ENCODE data around the gene COL16A1.

DNA sequence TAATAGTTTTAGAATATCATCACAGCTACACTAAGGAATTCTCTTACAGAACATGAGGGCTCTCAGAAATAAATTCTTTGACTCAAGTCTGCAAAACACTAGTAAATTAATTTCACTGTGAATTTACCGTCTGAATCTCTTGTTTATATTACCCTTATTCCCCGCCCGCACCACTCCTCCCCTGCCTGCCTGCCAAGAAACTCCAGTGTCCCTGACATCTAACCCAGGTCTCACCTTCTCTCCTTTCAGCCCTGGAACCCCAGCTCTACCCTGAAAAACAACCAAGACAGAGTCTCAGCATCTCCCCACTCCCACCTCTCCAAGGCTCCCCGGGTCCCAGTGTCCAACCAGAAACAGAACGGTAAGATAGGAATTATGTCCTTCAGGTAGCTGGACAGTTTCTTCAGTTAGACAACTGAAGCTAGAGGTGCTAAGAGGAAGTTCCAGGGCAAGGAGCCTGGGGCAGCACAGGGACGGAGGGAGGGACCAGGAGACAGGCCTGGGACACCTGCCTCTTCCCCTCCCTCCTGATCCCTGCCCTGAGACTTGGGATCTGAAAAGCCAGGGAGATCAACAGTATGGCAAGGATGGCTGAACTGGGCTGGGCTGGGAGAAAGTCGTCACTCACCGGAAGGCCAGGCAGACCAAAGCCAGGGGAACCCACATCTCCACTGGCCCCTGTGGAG lies 15.4 kb downstream of the COL16A1 start:
- TF ChIP-seq TAF1 (IDR thresholded peaks at IDR 0.05; ENCODE audit: borderline replicate concordance, insufficient read depth, low read length): no peak
- TF ChIP-seq, protein P1, sequence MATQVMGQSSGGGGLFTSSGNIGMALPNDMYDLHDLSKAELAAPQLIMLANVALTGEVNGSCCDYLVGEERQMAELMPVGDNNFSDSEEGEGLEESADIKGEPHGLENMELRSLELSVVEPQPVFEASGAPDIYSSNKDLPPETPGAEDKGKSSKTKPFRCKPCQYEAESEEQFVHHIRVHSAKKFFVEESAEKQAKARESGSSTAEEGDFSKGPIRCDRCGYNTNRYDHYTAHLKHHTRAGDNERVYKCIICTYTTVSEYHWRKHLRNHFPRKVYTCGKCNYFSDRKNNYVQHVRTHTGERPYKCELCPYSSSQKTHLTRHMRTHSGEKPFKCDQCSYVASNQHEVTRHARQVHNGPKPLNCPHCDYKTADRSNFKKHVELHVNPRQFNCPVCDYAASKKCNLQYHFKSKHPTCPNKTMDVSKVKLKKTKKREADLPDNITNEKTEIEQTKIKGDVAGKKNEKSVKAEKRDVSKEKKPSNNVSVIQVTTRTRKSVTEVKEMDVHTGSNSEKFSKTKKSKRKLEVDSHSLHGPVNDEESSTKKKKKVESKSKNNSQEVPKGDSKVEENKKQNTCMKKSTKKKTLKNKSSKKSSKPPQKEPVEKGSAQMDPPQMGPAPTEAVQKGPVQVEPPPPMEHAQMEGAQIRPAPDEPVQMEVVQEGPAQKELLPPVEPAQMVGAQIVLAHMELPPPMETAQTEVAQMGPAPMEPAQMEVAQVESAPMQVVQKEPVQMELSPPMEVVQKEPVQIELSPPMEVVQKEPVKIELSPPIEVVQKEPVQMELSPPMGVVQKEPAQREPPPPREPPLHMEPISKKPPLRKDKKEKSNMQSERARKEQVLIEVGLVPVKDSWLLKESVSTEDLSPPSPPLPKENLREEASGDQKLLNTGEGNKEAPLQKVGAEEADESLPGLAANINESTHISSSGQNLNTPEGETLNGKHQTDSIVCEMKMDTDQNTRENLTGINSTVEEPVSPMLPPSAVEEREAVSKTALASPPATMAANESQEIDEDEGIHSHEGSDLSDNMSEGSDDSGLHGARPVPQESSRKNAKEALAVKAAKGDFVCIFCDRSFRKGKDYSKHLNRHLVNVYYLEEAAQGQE (IDR thresholded peaks at IDR 0.05; ENCODE audit: insufficient read depth in 1 of 2, low read depth in 2 of 2, low read length in 2 of 2): no peak
